LNCAP (cell line): ENCODE results near the gene EVL.

Experiments used
- TF ChIP-seq, protein P1 (sequence below): fragments of 450-650 bp; IDR thresholded peaks from 2 replicates; pipeline ENCODE4 v1.5.1; 2017; ENCODE audit warnings: mild to moderate bottlenecking

The EVL gene

GRCh38 chr14:100033347-100034075, 31.7 kb upstream of the EVL start:
- TF ChIP-seq, protein P1, sequence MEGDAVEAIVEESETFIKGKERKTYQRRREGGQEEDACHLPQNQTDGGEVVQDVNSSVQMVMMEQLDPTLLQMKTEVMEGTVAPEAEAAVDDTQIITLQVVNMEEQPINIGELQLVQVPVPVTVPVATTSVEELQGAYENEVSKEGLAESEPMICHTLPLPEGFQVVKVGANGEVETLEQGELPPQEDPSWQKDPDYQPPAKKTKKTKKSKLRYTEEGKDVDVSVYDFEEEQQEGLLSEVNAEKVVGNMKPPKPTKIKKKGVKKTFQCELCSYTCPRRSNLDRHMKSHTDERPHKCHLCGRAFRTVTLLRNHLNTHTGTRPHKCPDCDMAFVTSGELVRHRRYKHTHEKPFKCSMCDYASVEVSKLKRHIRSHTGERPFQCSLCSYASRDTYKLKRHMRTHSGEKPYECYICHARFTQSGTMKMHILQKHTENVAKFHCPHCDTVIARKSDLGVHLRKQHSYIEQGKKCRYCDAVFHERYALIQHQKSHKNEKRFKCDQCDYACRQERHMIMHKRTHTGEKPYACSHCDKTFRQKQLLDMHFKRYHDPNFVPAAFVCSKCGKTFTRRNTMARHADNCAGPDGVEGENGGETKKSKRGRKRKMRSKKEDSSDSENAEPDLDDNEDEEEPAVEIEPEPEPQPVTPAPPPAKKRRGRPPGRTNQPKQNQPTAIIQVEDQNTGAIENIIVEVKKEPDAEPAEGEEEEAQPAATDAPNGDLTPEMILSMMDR = no peak

- TF ChIP-seq, protein P1 = no peak
Observed at GRCh38 chr14:100034468-100034867, 30.8 kb upstream of the EVL start.

DNA sequence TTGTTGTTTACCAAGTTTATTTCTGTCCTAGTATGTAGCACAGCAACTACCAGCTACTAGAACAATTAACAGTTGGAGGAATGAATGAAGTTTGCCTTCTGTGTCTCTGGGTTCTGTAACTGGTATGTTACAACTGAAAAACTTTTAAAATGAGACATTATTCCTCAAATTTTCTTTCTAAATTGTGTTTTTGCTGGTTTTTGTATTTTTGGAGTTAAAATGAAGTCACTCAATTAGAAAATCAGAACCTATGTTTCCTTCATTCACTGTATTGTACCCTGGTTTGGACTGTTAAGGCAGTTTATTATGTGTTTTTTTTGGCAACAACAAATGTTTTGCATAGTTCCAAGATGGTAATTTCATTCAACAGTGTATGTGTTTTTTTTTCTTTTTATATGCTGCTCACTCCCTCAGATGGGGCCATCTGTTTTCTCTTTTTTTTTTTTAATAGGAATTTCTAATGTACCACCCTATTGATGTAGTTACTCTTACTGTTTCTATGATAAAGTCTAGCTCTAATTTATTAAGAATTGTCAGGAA, 30.2 kb upstream of the EVL start:
- TF ChIP-seq, protein P1 = no peak

DNA sequence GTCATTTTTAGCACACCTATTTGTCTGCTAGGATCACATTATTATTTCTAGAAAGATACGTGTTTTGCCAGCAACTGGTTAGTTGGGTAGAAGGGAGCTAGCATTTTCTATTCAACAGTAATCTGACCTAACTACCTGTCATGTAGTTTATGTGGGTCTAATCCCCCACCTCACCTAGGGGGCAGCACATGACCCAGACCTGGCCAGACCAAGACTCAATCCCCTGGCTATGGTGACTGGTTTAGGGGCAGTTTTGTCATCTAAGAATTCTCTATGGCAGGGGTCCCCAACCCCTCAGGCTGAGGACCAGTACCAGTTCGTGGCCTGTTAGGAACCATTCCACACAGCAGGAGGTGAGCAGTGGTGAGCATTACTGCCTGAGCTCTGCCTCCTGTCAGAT, 29.5 kb upstream of the EVL start:
- TF ChIP-seq, protein P1 = no peak

DNA sequence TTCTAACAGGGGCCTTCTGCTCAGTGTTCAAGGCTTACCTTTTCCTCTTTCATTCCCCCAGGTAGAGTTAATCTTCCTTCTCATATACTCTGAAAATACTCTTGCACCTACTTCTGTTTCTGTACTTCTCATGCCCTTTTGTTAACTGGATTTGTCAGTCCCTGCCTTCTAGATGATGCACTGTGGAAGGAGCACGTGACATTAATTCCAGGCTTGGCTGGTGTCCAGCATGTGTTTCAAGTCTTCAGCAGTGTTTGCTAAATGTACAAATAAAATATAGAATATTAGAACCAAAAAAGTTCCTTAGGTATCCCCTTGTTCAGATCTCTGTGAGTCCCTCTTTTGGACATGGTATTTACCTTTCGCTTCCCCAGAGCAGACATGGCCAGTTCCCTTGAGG, 27.9 kb upstream of the EVL start:
- TF ChIP-seq, protein P1 = no peak

DNA sequence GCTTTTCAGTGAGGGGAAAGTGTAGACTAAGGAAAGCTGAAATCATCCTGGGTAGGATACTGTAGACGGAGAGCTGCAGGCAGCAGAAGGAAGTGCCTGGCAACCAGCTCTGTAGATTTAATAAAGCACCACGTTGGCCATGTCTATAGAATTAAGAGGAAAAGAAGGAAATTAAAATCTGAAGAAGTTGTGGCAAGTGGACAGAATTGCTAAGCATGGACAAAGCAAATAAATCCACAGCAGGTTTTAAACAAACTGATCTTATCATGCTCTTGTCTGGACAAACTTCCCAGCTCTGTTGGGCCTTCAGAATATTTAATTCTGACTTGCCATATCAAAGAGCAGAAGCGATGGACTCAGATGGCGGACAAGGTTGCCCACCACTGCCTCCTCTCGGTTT, 27.2 kb upstream of the EVL start:
- TF ChIP-seq, protein P1 = no peak

- TF ChIP-seq, protein P1 = no peak
Observed at GRCh38 chr14:100039903-100040302, 25.3 kb upstream of the EVL start.

GRCh38 chr14:100041271-100041670, 24.0 kb upstream of the EVL start:
- TF ChIP-seq, protein P1 = no peak
